Calu3 (cell line): ENCODE measurements around the gene TTC13. TPM values are rescaled to one million over a fixed set of nuclear protein-coding genes. Genes with fewer than 3 reads are reported as not detected.
"Not testable (repeated sequence)": the region's sequence is repeated elsewhere in the genome, so short reads cannot be mapped to it uniquely, and the experiment has no call there.

Source experiments
- BruUV-seq: library from RNA; stranded (reverse); fragments of 400-500 nt; replicated peaks from 2 replicates; lab custom pipeline; 2021; lab: Mats Ljungman, UMichigan
- CTCF ChIA-PET: fragments of 300-600 bp; sonication (Branson Sonifier 250); formaldehyde crosslinking; loops from one replicate; lab custom pipeline; 2022; ENCODE audit warnings: antibody characterized with exemption; lab: Charles Lee
- DNase-seq: peaks from one replicate; pipeline ENCODE4 v3.0.0; 2022
- H3K27ac Mint-ChIP-seq: one replicate; pipeline ENCODE4 v1.8.0; 2022; ENCODE audit warnings: mixed read lengths; ENCODE audit not compliant: unreplicated experiment
- H3K27me3 Mint-ChIP-seq: one replicate; pipeline ENCODE4 v1.8.0; 2022; ENCODE audit warnings: mixed read lengths; ENCODE audit not compliant: unreplicated experiment
- H3K36me3 Mint-ChIP-seq: one replicate; pipeline ENCODE4 v1.8.0; 2022; ENCODE audit warnings: mild to moderate bottlenecking, moderate library complexity, mixed read lengths; ENCODE audit not compliant: insufficient read depth, unreplicated experiment
- H3K4me1 Mint-ChIP-seq: one replicate; pipeline ENCODE4 v1.8.0; 2022; ENCODE audit warnings: mild to moderate bottlenecking, low read depth, mixed read lengths; ENCODE audit not compliant: unreplicated experiment
- H3K4me3 Mint-ChIP-seq: one replicate; pipeline ENCODE4 v1.8.0; 2022; ENCODE audit warnings: mild to moderate bottlenecking, low read depth, moderate library complexity, mixed read lengths; ENCODE audit not compliant: unreplicated experiment
- H3K9me3 Mint-ChIP-seq: one replicate; pipeline ENCODE4 v1.8.0; 2022; ENCODE audit warnings: low read depth, mixed read lengths; ENCODE audit not compliant: unreplicated experiment
- CTCF ChIP-seq: fragments of 200-600 bp; IDR thresholded peaks from one replicate; pipeline ENCODE4 v1.8.0; 2022; ENCODE audit warnings: antibody characterized with exemption; ENCODE audit not compliant: unreplicated experiment
- intact Hi-C: fragments of 100-400 bp; cut with micrococcal nuclease; formaldehyde crosslinking; loops from one replicate; pipeline ENCODE4 v1.10.0; 2022; ENCODE audit not compliant: unreplicated experiment
- total RNA-seq: library from RNA; stranded (reverse); gene quantifications from 2 replicates; pipeline ENCODE4 v1.2.3, GENCODE V29; 2022

The TTC13 gene
- total RNA-seq, 1 experiment from 2014 or later: 35.6 TPM

GRCh38 chr1:231026576-231026975, 47.9 kb upstream of the TTC13 start:
- H3K27ac Mint-ChIP-seq: no peak overlapping the region
- DNase-seq: no peak
- no peak overlapping the region for H3K4me3 Mint-ChIP-seq
- H3K4me1 Mint-ChIP-seq: no peaks in the 10 kb centered on the region
- intact Hi-C loops: no loop called here
- CTCF ChIA-PET: no interaction called here
- no TSS peak for BruUV-seq
- no peaks in the 10 kb centered on the region for H3K36me3 Mint-ChIP-seq
- no peak for TF ChIP-seq CTCF
- H3K9me3 Mint-ChIP-seq: no peaks in the 10 kb centered on the region
- no peaks in the 10 kb centered on the region for H3K27me3 Mint-ChIP-seq

- no peaks in the 10 kb centered on the region for H3K36me3 Mint-ChIP-seq
Measured at GRCh38 chr1:231023150-231023549, 44.5 kb upstream of the TTC13 start.

GRCh38 chr1:231022543-231022942, 43.9 kb upstream of the TTC13 start:
- H3K9me3 Mint-ChIP-seq, H3K27ac Mint-ChIP-seq, H3K36me3 Mint-ChIP-seq, intact Hi-C loops, H3K27me3 Mint-ChIP-seq, H3K4me1 Mint-ChIP-seq, BruUV-seq, H3K4me3 Mint-ChIP-seq, DNase-seq, CTCF ChIA-PET: not testable (repeated sequence)

More at GRCh38 chr1:231023150-231023549, 44.5 kb upstream of the TTC13 start:
- no peak for TF ChIP-seq CTCF
- intact Hi-C loops: no loop called here
- Mint-ChIP-seq H3K4me1 (no peaks in the 10 kb centered on the region), H3K9me3 (no peaks in the 10 kb centered on the region), H3K27ac (no peak overlapping the region), H3K27me3 (no peaks in the 10 kb centered on the region), H3K4me3 (no peak overlapping the region)
- CTCF ChIA-PET: no interaction called here
- no peak for DNase-seq
- BruUV-seq: no TSS peak

GRCh38 chr1:231021540-231022031, 42.9 kb upstream of the TTC13 start:
- no peak for DNase-seq

More at GRCh38 chr1:231021540-231022031, 42.9 kb upstream of the TTC13 start:
- H3K4me3 Mint-ChIP-seq: no peak overlapping the region
- no peak overlapping the region for H3K27ac Mint-ChIP-seq
- no peaks in the 10 kb centered on the region for H3K4me1 Mint-ChIP-seq
- intact Hi-C loops: no loop called here
- no peaks in the 10 kb centered on the region for H3K9me3 Mint-ChIP-seq
- CTCF ChIA-PET: no interaction called here
- no TSS peak for BruUV-seq
- H3K27me3 Mint-ChIP-seq: no peaks in the 10 kb centered on the region
- no peak for TF ChIP-seq CTCF
- no peaks in the 10 kb centered on the region for H3K36me3 Mint-ChIP-seq
